NT2/D1 (cell line): ENCODE results near the gene ACO2.

Experiments
- SUZ12 ChIP-seq: IDR thresholded peaks from 2 replicates; pipeline ENCODE4 v1.6.1; 2011; ENCODE audit not compliant: insufficient read length, insufficient read depth; ENCODE audit errors: extremely low read depth
- YY1 ChIP-seq: IDR thresholded peaks from 2 replicates; pipeline ENCODE4 v1.6.1; 2011; ENCODE audit not compliant: insufficient read length, insufficient read depth
- ZNF274 ChIP-seq: IDR thresholded peaks from 2 replicates; pipeline ENCODE4 v1.6.1; 2011; ENCODE audit warnings: mild to moderate bottlenecking, low read depth, low read length

GRCh38 chr22:41459431-41459830, 9.5 kb upstream of the ACO2 start:
- TF ChIP-seq ZNF274 = no peak
- TF ChIP-seq YY1 = no peak
- TF ChIP-seq SUZ12 = no peak
